Measurements from ENCODE around the gene F13B. TPM values are rescaled to one million over a fixed set of nuclear protein-coding genes. Genes with fewer than 3 reads are reported as not detected.

The F13B gene
- total RNA-seq, 2 donors from 2014 or later = not detected

DNA sequence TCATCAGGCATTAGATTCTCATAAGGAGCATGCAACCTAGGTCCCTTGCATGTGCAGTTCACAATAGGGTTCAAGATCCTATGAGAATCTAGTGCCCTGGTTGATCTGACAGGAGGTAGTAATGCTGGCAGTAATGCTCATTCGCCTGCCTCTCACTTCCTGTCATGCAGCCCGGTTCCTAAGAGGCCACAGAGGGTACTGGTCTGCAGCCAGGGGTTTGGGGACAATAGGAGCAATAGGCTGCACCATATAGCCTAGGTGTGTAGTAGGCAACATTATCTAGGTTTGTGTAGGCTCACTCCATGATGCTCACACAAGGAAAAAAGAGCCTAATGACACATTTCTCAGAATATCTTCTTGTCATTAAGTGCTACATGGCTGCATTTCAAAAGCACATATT lies 63.9 kb downstream of the F13B start:
- Mint-ChIP-seq H3K9me3 (no peaks in the 10 kb centered on the region), H3K27ac (no peak overlapping the region), H3K27me3 (ENCODE audit: insufficient read depth) (no peaks in the 10 kb centered on the region), H3K36me3 (ENCODE audit: low read depth) (no peaks in the 10 kb centered on the region), H3K4me1 (no peaks in the 10 kb centered on the region), H3K4me3 (no peak overlapping the region)
- no peaks in the 10 kb centered on the region for H3K36me3 ChIP-seq (ENCODE audit: control insufficient read depth, insufficient read depth, low read length)
- WGBS, 2 experiments (ENCODE audit: insufficient coverage in 1 of 2, insufficient read length in 1 of 2) = 94% methylated on average over 2 of the region's 2 CpGs; no CpG with 5 or more reads in 1 of the 2 experiments
- TF ChIP-seq, protein P1, sequence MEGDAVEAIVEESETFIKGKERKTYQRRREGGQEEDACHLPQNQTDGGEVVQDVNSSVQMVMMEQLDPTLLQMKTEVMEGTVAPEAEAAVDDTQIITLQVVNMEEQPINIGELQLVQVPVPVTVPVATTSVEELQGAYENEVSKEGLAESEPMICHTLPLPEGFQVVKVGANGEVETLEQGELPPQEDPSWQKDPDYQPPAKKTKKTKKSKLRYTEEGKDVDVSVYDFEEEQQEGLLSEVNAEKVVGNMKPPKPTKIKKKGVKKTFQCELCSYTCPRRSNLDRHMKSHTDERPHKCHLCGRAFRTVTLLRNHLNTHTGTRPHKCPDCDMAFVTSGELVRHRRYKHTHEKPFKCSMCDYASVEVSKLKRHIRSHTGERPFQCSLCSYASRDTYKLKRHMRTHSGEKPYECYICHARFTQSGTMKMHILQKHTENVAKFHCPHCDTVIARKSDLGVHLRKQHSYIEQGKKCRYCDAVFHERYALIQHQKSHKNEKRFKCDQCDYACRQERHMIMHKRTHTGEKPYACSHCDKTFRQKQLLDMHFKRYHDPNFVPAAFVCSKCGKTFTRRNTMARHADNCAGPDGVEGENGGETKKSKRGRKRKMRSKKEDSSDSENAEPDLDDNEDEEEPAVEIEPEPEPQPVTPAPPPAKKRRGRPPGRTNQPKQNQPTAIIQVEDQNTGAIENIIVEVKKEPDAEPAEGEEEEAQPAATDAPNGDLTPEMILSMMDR (conservative IDR thresholded peaks at IDR 0.05) = no peak
- H3K9me3 ChIP-seq (ENCODE audit: control insufficient read depth, low read length) = no peaks in the 10 kb centered on the region
- DNase-seq = no peak
- no peaks in the 10 kb centered on the region for H3K27me3 ChIP-seq (ENCODE audit: control insufficient read depth, insufficient read depth, low read length, poor library complexity, severe bottlenecking)
- no peaks in the 10 kb centered on the region for H3K4me1 ChIP-seq (ENCODE audit: control insufficient read depth, insufficient read depth, low read length)
- no peak overlapping the region for H3K9ac ChIP-seq (ENCODE audit: extremely low read depth, low read length, poor library complexity, severe bottlenecking)
- no peak overlapping the region for H3K4me3 ChIP-seq (ENCODE audit: low read length)
- H3K27ac ChIP-seq (ENCODE audit: low read depth, low read length) = no peak overlapping the region

DNA sequence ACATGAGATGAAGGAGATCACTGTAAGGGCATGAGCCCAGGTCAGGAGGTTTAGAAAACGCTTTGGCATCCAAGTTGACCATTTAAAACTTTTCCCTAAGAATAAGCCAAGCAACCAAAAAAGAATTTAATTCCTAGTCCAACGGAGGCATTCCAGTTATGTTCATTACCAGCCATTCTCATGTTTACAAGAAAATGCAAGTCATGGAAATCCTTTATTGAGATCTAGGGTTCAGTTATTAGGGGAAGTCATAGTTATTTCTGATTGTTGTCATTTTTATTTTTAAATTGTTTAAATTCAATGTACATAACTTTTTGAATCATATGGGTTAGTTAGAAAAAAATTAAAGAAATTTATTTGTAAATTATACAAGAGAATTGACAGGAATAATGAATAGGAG lies 65.2 kb downstream of the F13B start:
- no peak for DNase-seq
- H3K9me3 ChIP-seq (ENCODE audit: control insufficient read depth, low read length) = no peaks in the 10 kb centered on the region
- H3K27ac ChIP-seq (ENCODE audit: low read depth, low read length) = no peak overlapping the region
- H3K4me1 ChIP-seq (ENCODE audit: control insufficient read depth, insufficient read depth, low read length) = no peaks in the 10 kb centered on the region
- H3K27me3 Mint-ChIP-seq (ENCODE audit: insufficient read depth) = no peaks in the 10 kb centered on the region
- 83 to 100% methylated on average over 1 to 2 of the region's 2 CpGs for WGBS, 2 experiments (ENCODE audit: insufficient coverage in 1 of 2, insufficient read length in 1 of 2)
- H3K36me3 Mint-ChIP-seq (ENCODE audit: low read depth) = no peaks in the 10 kb centered on the region
- no peak overlapping the region for H3K27ac Mint-ChIP-seq
- H3K4me3 ChIP-seq (ENCODE audit: low read length) = no peak overlapping the region
- H3K9ac ChIP-seq (ENCODE audit: extremely low read depth, low read length, poor library complexity, severe bottlenecking) = no peak overlapping the region
- no peak overlapping the region for H3K4me3 Mint-ChIP-seq
- H3K27me3 ChIP-seq (ENCODE audit: control insufficient read depth, insufficient read depth, low read length, poor library complexity, severe bottlenecking) = no peaks in the 10 kb centered on the region
- H3K4me1 Mint-ChIP-seq = no peaks in the 10 kb centered on the region
- no peaks in the 10 kb centered on the region for H3K36me3 ChIP-seq (ENCODE audit: control insufficient read depth, insufficient read depth, low read length)
- TF ChIP-seq, protein P1 (conservative IDR thresholded peaks at IDR 0.05) = no peak
- H3K9me3 Mint-ChIP-seq = no peaks in the 10 kb centered on the region

DNA sequence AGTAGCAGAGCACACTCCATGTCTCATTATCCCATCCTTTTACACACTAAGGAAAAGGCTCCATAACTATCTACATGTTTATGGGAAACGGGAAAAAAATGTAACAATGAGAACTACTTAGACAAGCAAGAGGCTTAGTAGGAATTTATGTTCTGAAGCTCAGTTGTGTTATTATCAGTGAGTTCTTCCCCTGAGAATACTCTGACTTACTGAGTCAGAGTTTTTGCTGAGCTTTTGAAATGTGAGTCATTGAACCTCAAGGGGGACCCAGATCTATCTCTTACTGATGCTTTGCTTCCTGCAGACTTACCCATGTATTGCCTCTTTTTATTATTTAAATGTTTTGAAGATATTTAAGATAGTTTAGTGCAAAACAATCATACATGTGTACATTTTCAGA lies 69.6 kb downstream of the F13B start:
- H3K27me3 Mint-ChIP-seq (ENCODE audit: insufficient read depth) = no peaks in the 10 kb centered on the region
- peaks cover under 1% of the 10 kb centered on the region for H3K9me3 Mint-ChIP-seq
- no peaks in the 10 kb centered on the region for H3K9me3 ChIP-seq (ENCODE audit: control insufficient read depth, low read length)
- H3K27ac Mint-ChIP-seq = no peak overlapping the region
- no peak overlapping the region for H3K4me3 ChIP-seq (ENCODE audit: low read length)
- peaks cover under 1% of the 10 kb centered on the region for H3K4me1 Mint-ChIP-seq
- H3K9ac ChIP-seq (ENCODE audit: extremely low read depth, low read length, poor library complexity, severe bottlenecking) = no peak overlapping the region
- H3K4me3 Mint-ChIP-seq = no peak overlapping the region
- no peak overlapping the region for H3K27ac ChIP-seq (ENCODE audit: low read depth, low read length)
- H3K36me3 ChIP-seq (ENCODE audit: control insufficient read depth, insufficient read depth, low read length) = no peaks in the 10 kb centered on the region
- DNase-seq = no peak
- 92% methylated on average over 1 of the region's 1 CpG; no CpG with 5 or more reads in 1 of the 2 experiments for WGBS, 2 experiments (ENCODE audit: insufficient coverage in 1 of 2, insufficient read length in 1 of 2)
- no peaks in the 10 kb centered on the region for H3K36me3 Mint-ChIP-seq (ENCODE audit: low read depth)
- H3K27me3 ChIP-seq (ENCODE audit: control insufficient read depth, insufficient read depth, low read length, poor library complexity, severe bottlenecking) = no peaks in the 10 kb centered on the region
- H3K4me1 ChIP-seq (ENCODE audit: control insufficient read depth, insufficient read depth, low read length) = no peaks in the 10 kb centered on the region
- TF ChIP-seq, protein P1 (conservative IDR thresholded peaks at IDR 0.05) = peak; percentile 30
